Right lobe of liver (tissue), 6 donors: ENCODE results near the gene EIF1. TPM values are rescaled to one million over a fixed set of nuclear protein-coding genes. Genes with fewer than 3 reads are reported as not detected.

ENCODE experiments used
- ATAC-seq, 4 donors: fragments of 200-7000 bp; cut with Tn5 transposase; one replicate each; pipeline ENCODE4 v1.9.1; 2020; ENCODE audit warnings: mild to moderate bottlenecking in 4 of 4, moderate library complexity in 4 of 4
- DNase-seq, 3 donors: peaks; one replicate each; pipeline ENCODE4 v3.0.0-alpha.2; 2020
- H3K27ac ChIP-seq, 3 donors: fragments of 200-600 bp; one replicate each; pipeline ENCODE4 v1.8.0; 2022
- H3K27me3 ChIP-seq, 2 donors: fragments of 200-600 bp; one replicate each; pipeline ENCODE4 v1.8.0; 2022
- H3K36me3 ChIP-seq, 4 donors: fragments of 200-600 bp; sonication (generic) in 1 of 4; one replicate each; pipeline versions ENCODE4 v1.5.1 to v1.8.0; 2017 to 2022; ENCODE audit warnings: control low read depth in 1 of 4
- H3K4me1 ChIP-seq, 4 donors: fragments of 200-600 bp; sonication (generic) in 1 of 4; one replicate each; pipeline versions ENCODE4 v1.5.1 to v1.8.0; 2017 to 2022; ENCODE audit warnings: control low read depth in 1 of 4
- H3K4me3 ChIP-seq, 3 donors: fragments of 200-600 bp; one replicate each; pipeline ENCODE4 v1.8.0; 2022
- H3K9me3 ChIP-seq, 4 donors: fragments of 200-600 bp; sonication (generic) in 1 of 4; one replicate each; pipeline versions ENCODE4 v1.5.1 to v1.8.0; 2017 to 2022; ENCODE audit warnings: control low read depth in 1 of 4
- CTCF ChIP-seq, 4 donors: fragments of 200-600 bp in 3 of 4; fragments of 450-650 bp in 1 of 4; IDR thresholded peaks; one replicate each; pipeline versions ENCODE4 v1.5.1 to v1.8.0; 2016 to 2022; ENCODE audit warnings: antibody characterized with exemption in 4 of 4, mild to moderate bottlenecking in 2 of 4
- POLR2A ChIP-seq: fragments of 450-650 bp; IDR thresholded peaks from one replicate; pipeline ENCODE4 v1.6.1; 2017; ENCODE audit warnings: antibody characterized with exemption, mild to moderate bottlenecking
- WGBS: methylation state at CpG from one replicate; pipeline ENCODE4 v1.1.6; 2018; ENCODE audit warnings: low coverage, low lambda C conversion rate; ENCODE audit not compliant: insufficient coverage; ENCODE audit errors: missing lambda C conversion rate; 5-methylcytosine and 5-hydroxymethylcytosine counted together
- intact Hi-C, 2 donors: fragments of 100-400 bp; cut with DNase I; formaldehyde crosslinking; loops; one replicate each; pipeline versions ENCODE4 v1.11.2 to v1.14.1; 2022
- total RNA-seq, 6 experiments: library from RNA; depleted of rRNA in 2 of 6; stranded (reverse); fragments of >200 nt in 2 of 6; fragmentation: NEBNext Ultra II Directional in 3 of 6; extraction: Animal tissue kit (Norgen Biotek cat#: 25700) in 3 of 6; gene quantifications; one replicate each; pipeline versions ENCODE4 v1.1.0 to v1.2.4, GENCODE V29; 2016 to 2023
- donor health status: DM: no; HTN: yes; CAD: no.
- donor health status: DM: no; HTN: no; CAD: no.
- donor health status: DM: no; HTN: no; CAD: no.
- donor health status: DM: no; HTN: yes; CAD: no.
- donor health status: DM: no; HTN: yes; CAD: no.

The EIF1 gene
- total RNA-seq, 6 experiments from 2014 or later, result 284 to 454 (median 404) TPM

GRCh38 chr17:41678411-41678906, 10.2 kb upstream of the EIF1 start:
- Histone ChIP-seq H3K9me3 (no peaks in the 10 kb centered on the region), H3K4me3 (peak overlapping the region; percentile 21 to 22 (median 21)), H3K27me3 (no peaks in the 10 kb centered on the region), H3K27ac (peak overlapping the region; percentile 48 to 84 (median 63)), H3K4me1 (peaks cover 0 to 22% (median 3%) of the 10 kb centered on the region in 4 donors), H3K36me3 (no peaks in the 10 kb centered on the region)
- DNase-seq, result no peak
- 46% methylated on average over 2 of the region's 2 CpGs for WGBS
- intact Hi-C loops, result no loop called here
- TF ChIP-seq CTCF (IDR thresholded peaks at IDR 0.05), result no peak
- TF ChIP-seq POLR2A, result peak; percentile 53
- ATAC-seq, result peak; percentile 20 to 43 (median 39)

GRCh38 chr17:41678907-41679739, 9.6 kb upstream of the EIF1 start:
- 10% methylated on average over 6 of the region's 6 CpGs for WGBS
- ATAC-seq (peak; percentile 58 to 74 (median 72)), DNase-seq (no peak)
- TF ChIP-seq CTCF (IDR thresholded peaks at IDR 0.05), result peak in 3 of 4 donors; percentile 17 to 28 (median 20)
- peak; percentile 31 for TF ChIP-seq POLR2A
- Histone ChIP-seq H3K9me3 (no peaks in the 10 kb centered on the region), H3K27me3 (no peaks in the 10 kb centered on the region), H3K27ac (peak overlapping the region; percentile 48 to 84 (median 63)), H3K36me3 (no peaks in the 10 kb centered on the region), H3K4me1 (peaks cover 0 to 22% (median 3%) of the 10 kb centered on the region in 4 donors), H3K4me3 (peak overlapping the region; percentile 21 to 22 (median 21))
- intact Hi-C loops, result no loop called here

GRCh38 chr17:41679740-41680425, 8.8 kb upstream of the EIF1 start:
- TF ChIP-seq POLR2A, result no peak
- TF ChIP-seq CTCF (IDR thresholded peaks at IDR 0.05), result no peak
- no peak for DNase-seq
- no peaks in the 10 kb centered on the region for H3K9me3 ChIP-seq
- no peaks in the 10 kb centered on the region for H3K36me3 ChIP-seq
- no peaks in the 10 kb centered on the region for H3K27me3 ChIP-seq
- ATAC-seq, result no peak
- peaks cover 0 to 22% (median 3%) of the 10 kb centered on the region in 4 donors for H3K4me1 ChIP-seq
- 67% methylated on average over 4 of the region's 5 CpGs for WGBS
- H3K27ac ChIP-seq, result peak overlapping the region in 2 of 3 donors; percentile 63 to 84
- H3K4me3 ChIP-seq, result no peak overlapping the region
- intact Hi-C loops, result no loop called here

- Histone ChIP-seq H3K27me3 (no peaks in the 10 kb centered on the region), H3K9me3 (no peaks in the 10 kb centered on the region), H3K4me3 (no peak overlapping the region), H3K36me3 (no peaks in the 10 kb centered on the region), H3K4me1 (peaks cover 0 to 16% (median 3%) of the 10 kb centered on the region in 4 donors), H3K27ac (no peak overlapping the region)
- ATAC-seq, result no peak
- 86% methylated on average over 9 of the region's 10 CpGs for WGBS
- intact Hi-C loops, result no loop called here
- DNase-seq, result no peak
- TF ChIP-seq POLR2A, result no peak
These were observed 8.2 kb upstream of the EIF1 start for GRCh38 chr17:41680426-41681040.
